Neural cell (in vitro differentiated cells): Measurements from ENCODE around the gene C21orf91. TPM values are rescaled to one million over a fixed set of nuclear protein-coding genes. Genes with fewer than 3 reads are reported as not detected.

Experiments
- H2AFZ ChIP-seq: fragments of 200-600, 300-800 bp; sonication (generic), shearing (Covaris generic); 2 replicates; pipeline ENCODE4 v1.6.0; 2014; ENCODE audit warnings: low read depth, mild to moderate bottlenecking, antibody characterized with exemption, low read length, moderate library complexity
- H3F3A ChIP-seq: fragments of 200-600 bp; shearing (Covaris generic); 2 replicates; pipeline ENCODE4 v1.6.1; 2016; ENCODE audit warnings: mild to moderate bottlenecking, moderate library complexity, mixed read lengths, antibody characterized with exemption, low read length; ENCODE audit not compliant: insufficient read depth, poor library complexity, severe bottlenecking
- H3K27ac ChIP-seq: fragments of 200-600, 300-800 bp; sonication (generic), shearing (Covaris generic); 2 replicates; pipeline ENCODE4 v1.5.1; 2014; ENCODE audit warnings: mild to moderate bottlenecking, low read length, moderate library complexity
- H3K27me3 ChIP-seq: fragments of 300-800, 200-600 bp; sonication (generic), shearing (Covaris generic); 2 replicates; pipeline ENCODE4 v1.6.0; 2014; ENCODE audit warnings: mild to moderate bottlenecking, low read depth, low read length, moderate library complexity; ENCODE audit not compliant: insufficient read depth
- H3K36me3 ChIP-seq: fragments of 300-800, 200-600 bp; sonication (generic), shearing (Covaris generic); 2 replicates; pipeline ENCODE4 v1.5.1; 2014; ENCODE audit warnings: mild to moderate bottlenecking, antibody characterized with exemption, low read length, moderate library complexity; ENCODE audit not compliant: insufficient read depth
- H3K4me2 ChIP-seq: fragments of 300-800, 200-600 bp; sonication (generic), shearing (Covaris generic); 2 replicates; pipeline ENCODE4 v1.6.0; 2014; ENCODE audit warnings: mild to moderate bottlenecking, low read length
- H3K4me3 ChIP-seq: fragments of 300-800, 200-600 bp; sonication (generic), shearing (Covaris generic); 2 replicates; pipeline ENCODE4 v1.5.1; 2014; ENCODE audit warnings: mild to moderate bottlenecking, low read length, moderate library complexity
- H3K79me2 ChIP-seq: fragments of 200-600 bp; shearing (Covaris generic); replicated peaks from 2 replicates; pipeline ENCODE4 v1.6.0; 2014; ENCODE audit warnings: mild to moderate bottlenecking, low read length, moderate library complexity; ENCODE audit not compliant: insufficient read depth
- H3K9ac ChIP-seq: fragments of 300-800, 200-600 bp; sonication (generic), shearing (Covaris generic); 2 replicates; pipeline ENCODE4 v1.6.1; 2016; ENCODE audit warnings: mild to moderate bottlenecking, low read length, mixed read lengths
- H3K9me2 ChIP-seq: fragments of 200-600 bp; shearing (Covaris generic); 2 replicates; pipeline ENCODE4 v1.6.1; 2016; ENCODE audit warnings: mild to moderate bottlenecking, low read length, mixed read lengths; ENCODE audit not compliant: insufficient read depth
- H3K9me3 ChIP-seq: fragments of 200-600, 300-800 bp; sonication (generic), shearing (Covaris generic); 2 replicates; pipeline ENCODE4 v1.6.1; 2016; ENCODE audit warnings: mild to moderate bottlenecking, mixed run types, low read length, moderate library complexity, mixed read lengths
- H4K20me1 ChIP-seq: fragments of 200-600 bp; shearing (Covaris generic); 2 replicates; pipeline ENCODE4 v1.6.1; 2016; ENCODE audit warnings: mild to moderate bottlenecking, mixed run types; ENCODE audit not compliant: insufficient read depth
- CTCF ChIP-seq: fragments of 450-650 bp; IDR thresholded peaks from 2 replicates; pipeline ENCODE4 v1.5.1; 2014; ENCODE audit warnings: antibody characterized with exemption, mild to moderate bottlenecking, moderate library complexity; ENCODE audit not compliant: poor library complexity, severe bottlenecking
- EP300 ChIP-seq: fragments of 450-650 bp; conservative IDR thresholded peaks from 2 replicates; pipeline ENCODE4 v1.6.1; 2014; ENCODE audit warnings: antibody characterized with exemption, mild to moderate bottlenecking, moderate library complexity; ENCODE audit not compliant: poor library complexity, severe bottlenecking
- EZH2 ChIP-seq: fragments of 200-600, 300-800 bp; shearing (Covaris generic), sonication (generic); IDR thresholded peaks from 2 replicates; pipeline ENCODE4 v1.6.1; 2014; ENCODE audit warnings: antibody characterized with exemption, low read length, borderline replicate concordance, mild to moderate bottlenecking; ENCODE audit not compliant: insufficient read depth, poor library complexity, severe bottlenecking
- MXI1 ChIP-seq: fragments of 450-650 bp; conservative IDR thresholded peaks from 2 replicates; pipeline ENCODE4 v1.6.1; 2014; ENCODE audit warnings: antibody characterized with exemption, mild to moderate bottlenecking; ENCODE audit not compliant: poor library complexity, severe bottlenecking
- POLR2AphosphoS5 ChIP-seq: IDR thresholded peaks from 2 replicates; pipeline ENCODE4 v1.6.1; 2012
- RAD21 ChIP-seq: fragments of 450-650 bp; conservative IDR thresholded peaks from 2 replicates; pipeline ENCODE4 v1.6.1; 2014; ENCODE audit warnings: antibody characterized with exemption, mild to moderate bottlenecking, moderate library complexity
- SMC3 ChIP-seq: fragments of 450-650 bp; conservative IDR thresholded peaks from 2 replicates; pipeline ENCODE4 v1.6.1; 2014; ENCODE audit warnings: antibody characterized with exemption, mild to moderate bottlenecking, moderate library complexity; ENCODE audit not compliant: poor library complexity
- TAF1 ChIP-seq: IDR thresholded peaks from 2 replicates; pipeline ENCODE4 v1.6.1; 2012; ENCODE audit warnings: low read depth
- polyA plus RNA-seq: library from polyadenylated mRNA; depleted of rRNA; stranded (reverse); fragments of >200 nt; gene quantifications from 2 replicates; pipeline ENCODE4 v1.2.3, GENCODE V29; 2014
- TF ChIP-seq, protein P1 (sequence below): IDR thresholded peaks from 2 replicates; pipeline ENCODE4 v1.6.1; 2012; ENCODE audit warnings: borderline replicate concordance

Gene C21orf91
- polyA plus RNA-seq, 1 donor from 2014 or later, result 19.6 TPM

DNA sequence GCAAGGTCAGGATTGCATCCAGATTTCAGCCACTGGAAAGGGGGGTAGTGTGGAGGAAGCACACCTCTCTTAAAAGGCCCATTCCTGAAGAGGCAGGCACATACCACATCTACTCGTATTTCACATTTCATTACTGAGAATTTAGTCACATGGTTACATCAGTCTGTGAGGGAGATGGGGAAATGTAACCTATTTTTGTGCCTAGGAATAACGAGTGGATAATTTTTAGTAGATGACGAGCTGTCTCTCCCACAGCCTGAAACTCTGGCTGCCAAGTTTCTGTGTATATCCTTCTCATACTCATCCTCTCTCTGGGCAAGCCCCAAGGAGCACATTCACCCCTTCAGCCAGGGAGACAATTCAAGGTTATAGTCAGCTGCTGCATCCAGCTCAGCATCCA is 10.3 kb upstream of the C21orf91 start (continued):
- TF ChIP-seq EP300, result no peak
- TF ChIP-seq EZH2, result no peak
- no peak for TF ChIP-seq SMC3

DNA sequence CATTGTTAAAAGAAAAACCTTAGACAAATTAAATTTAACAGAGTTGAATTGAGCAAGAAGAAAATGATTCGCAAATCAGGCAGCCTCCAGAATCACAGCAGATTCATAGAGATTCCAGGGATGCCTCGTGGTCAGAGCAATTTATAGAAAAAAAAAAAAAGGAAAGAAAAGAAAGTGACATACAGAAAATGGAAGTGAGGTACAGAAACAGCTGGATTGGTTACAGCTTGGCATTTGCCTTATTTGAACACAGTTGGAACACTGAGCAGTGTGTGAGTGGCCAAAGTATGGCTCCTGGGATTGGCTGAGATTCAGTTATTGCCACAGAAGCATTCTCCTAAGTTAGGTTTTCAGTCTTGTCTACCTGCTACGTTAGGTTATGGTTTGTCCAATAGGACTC is 9.1 kb upstream of the C21orf91 start:
- Histone ChIP-seq H3K4me2 (no peak overlapping the region), H3K36me3 (no peaks in the 10 kb centered on the region), H3K79me2 (no peaks in the 10 kb centered on the region), H2AFZ (no peak overlapping the region), H4K20me1 (no peaks in the 10 kb centered on the region), H3F3A (no peaks in the 10 kb centered on the region), H3K9me3 (no peaks in the 10 kb centered on the region), H3K27me3 (no peaks in the 10 kb centered on the region), H3K9me2 (no peaks in the 10 kb centered on the region), H3K9ac (no peak overlapping the region), H3K27ac (no peak overlapping the region), H3K4me3 (no peak overlapping the region)
- TF ChIP-seq TAF1 (no peak), SMC3 (no peak), EZH2 (no peak), EP300 (no peak), RAD21 (no peak), CTCF (no peak), POLR2AphosphoS5 (no peak), MXI1 (no peak)
- TF ChIP-seq, protein P1, sequence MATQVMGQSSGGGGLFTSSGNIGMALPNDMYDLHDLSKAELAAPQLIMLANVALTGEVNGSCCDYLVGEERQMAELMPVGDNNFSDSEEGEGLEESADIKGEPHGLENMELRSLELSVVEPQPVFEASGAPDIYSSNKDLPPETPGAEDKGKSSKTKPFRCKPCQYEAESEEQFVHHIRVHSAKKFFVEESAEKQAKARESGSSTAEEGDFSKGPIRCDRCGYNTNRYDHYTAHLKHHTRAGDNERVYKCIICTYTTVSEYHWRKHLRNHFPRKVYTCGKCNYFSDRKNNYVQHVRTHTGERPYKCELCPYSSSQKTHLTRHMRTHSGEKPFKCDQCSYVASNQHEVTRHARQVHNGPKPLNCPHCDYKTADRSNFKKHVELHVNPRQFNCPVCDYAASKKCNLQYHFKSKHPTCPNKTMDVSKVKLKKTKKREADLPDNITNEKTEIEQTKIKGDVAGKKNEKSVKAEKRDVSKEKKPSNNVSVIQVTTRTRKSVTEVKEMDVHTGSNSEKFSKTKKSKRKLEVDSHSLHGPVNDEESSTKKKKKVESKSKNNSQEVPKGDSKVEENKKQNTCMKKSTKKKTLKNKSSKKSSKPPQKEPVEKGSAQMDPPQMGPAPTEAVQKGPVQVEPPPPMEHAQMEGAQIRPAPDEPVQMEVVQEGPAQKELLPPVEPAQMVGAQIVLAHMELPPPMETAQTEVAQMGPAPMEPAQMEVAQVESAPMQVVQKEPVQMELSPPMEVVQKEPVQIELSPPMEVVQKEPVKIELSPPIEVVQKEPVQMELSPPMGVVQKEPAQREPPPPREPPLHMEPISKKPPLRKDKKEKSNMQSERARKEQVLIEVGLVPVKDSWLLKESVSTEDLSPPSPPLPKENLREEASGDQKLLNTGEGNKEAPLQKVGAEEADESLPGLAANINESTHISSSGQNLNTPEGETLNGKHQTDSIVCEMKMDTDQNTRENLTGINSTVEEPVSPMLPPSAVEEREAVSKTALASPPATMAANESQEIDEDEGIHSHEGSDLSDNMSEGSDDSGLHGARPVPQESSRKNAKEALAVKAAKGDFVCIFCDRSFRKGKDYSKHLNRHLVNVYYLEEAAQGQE, result no peak

- H3K79me2 ChIP-seq, result no peaks in the 10 kb centered on the region
- H3K4me2 ChIP-seq, result no peak overlapping the region
- H3K27me3 ChIP-seq, result no peaks in the 10 kb centered on the region
- no peaks in the 10 kb centered on the region for H4K20me1 ChIP-seq
- no peaks in the 10 kb centered on the region for H3K9me3 ChIP-seq
- H3K36me3 ChIP-seq, result no peaks in the 10 kb centered on the region
- no peaks in the 10 kb centered on the region for H3K9me2 ChIP-seq
- H3F3A ChIP-seq, result no peaks in the 10 kb centered on the region
- H3K27ac ChIP-seq, result no peak overlapping the region
- no peak overlapping the region for H3K9ac ChIP-seq
- H2AFZ ChIP-seq, result no peak overlapping the region
- no peak overlapping the region for H3K4me3 ChIP-seq
- TF ChIP-seq POLR2AphosphoS5 (no peak), EP300 (no peak), CTCF (no peak), MXI1 (no peak), EZH2 (no peak), SMC3 (no peak), TAF1 (no peak), RAD21 (no peak)
- TF ChIP-seq, protein P1, result no peak
Measured at GRCh38 chr21:17823846-17824245, 4.7 kb upstream of the C21orf91 start.
